GM12892 (cell line): ENCODE measurements around the gene GAK.

ENCODE experiments used
- DNase-seq: peaks from one replicate; pipeline ENCODE4 v3.0.0; 2011; ENCODE audit not compliant: insufficient read length
- FAIRE-seq: peaks from 2 replicates; lab custom pipeline; 2011; peaks lifted over from hg19 to GRCh38; lab: Jason Lieb, UNC
- POLR2A ChIP-seq: IDR thresholded peaks from 2 replicates; pipeline ENCODE4 v1.6.1; 2011; ENCODE audit warnings: low read depth, low read length, control low read depth
- POLR2AphosphoS5 ChIP-seq: IDR thresholded peaks from 2 replicates; pipeline ENCODE4 v1.6.1; 2011; ENCODE audit warnings: low read depth, low read length, control low read depth
- TAF1 ChIP-seq: IDR thresholded peaks from 2 replicates; pipeline ENCODE4 v1.6.1; 2011; ENCODE audit warnings: low read depth, mild to moderate bottlenecking, control low read depth, low read length, borderline replicate concordance

GAK gene

GRCh38 chr4:968621-969394 is 36.7 kb upstream of the GAK start:
- TF ChIP-seq POLR2AphosphoS5 (no peak), TAF1 (no peak), POLR2A (no peak)
- FAIRE-seq = no peak
- DNase-seq = no peak

- TF ChIP-seq POLR2AphosphoS5 = no peak
- no peak for TF ChIP-seq POLR2A
- no peak for TF ChIP-seq TAF1
- FAIRE-seq (no peak), DNase-seq (no peak)
Observed at GRCh38 chr4:968221-968620, 36.1 kb upstream of the GAK start.

- no peak for DNase-seq
- FAIRE-seq = no peak
- TF ChIP-seq POLR2A (no peak), TAF1 (no peak), POLR2AphosphoS5 (no peak)
Observed at GRCh38 chr4:967113-968104, 35.3 kb upstream of the GAK start.

- DNase-seq = no peak
- FAIRE-seq = no peak
- TF ChIP-seq POLR2AphosphoS5 (no peak), POLR2A (no peak)
Observed at GRCh38 chr4:966266-967112, 34.4 kb upstream of the GAK start.

- no peak for FAIRE-seq
- no peak for DNase-seq
- no peak for TF ChIP-seq POLR2AphosphoS5
Observed at GRCh38 chr4:965766-966134, 33.6 kb upstream of the GAK start.

GRCh38 chr4:965048-965765 is 33.1 kb upstream of the GAK start:
- FAIRE-seq (no peak), DNase-seq (no peak)
- TF ChIP-seq TAF1 = no peak
- TF ChIP-seq POLR2A = no peak
- TF ChIP-seq POLR2AphosphoS5 = no peak

GRCh38 chr4:964346-965025 is 32.4 kb upstream of the GAK start:
- no peak for DNase-seq
- no peak for FAIRE-seq
- TF ChIP-seq TAF1 (no peak), POLR2A (no peak), POLR2AphosphoS5 (no peak)

- DNase-seq = no peak
- FAIRE-seq = no peak
- TF ChIP-seq POLR2AphosphoS5 (no peak), TAF1 (no peak), POLR2A (no peak)
Observed at GRCh38 chr4:963276-964225, 31.4 kb upstream of the GAK start.
